HG03378 (cell line): ENCODE measurements around the gene CFAP251.

Source experiments
- ATAC-seq: cut with Tn5 transposase; IDR thresholded peaks from one replicate; pipeline ENCODE4 v1.9.1; 2021; ENCODE audit warnings: mild to moderate bottlenecking, moderate library complexity; ENCODE audit not compliant: unreplicated experiment

Gene CFAP251

DNA sequence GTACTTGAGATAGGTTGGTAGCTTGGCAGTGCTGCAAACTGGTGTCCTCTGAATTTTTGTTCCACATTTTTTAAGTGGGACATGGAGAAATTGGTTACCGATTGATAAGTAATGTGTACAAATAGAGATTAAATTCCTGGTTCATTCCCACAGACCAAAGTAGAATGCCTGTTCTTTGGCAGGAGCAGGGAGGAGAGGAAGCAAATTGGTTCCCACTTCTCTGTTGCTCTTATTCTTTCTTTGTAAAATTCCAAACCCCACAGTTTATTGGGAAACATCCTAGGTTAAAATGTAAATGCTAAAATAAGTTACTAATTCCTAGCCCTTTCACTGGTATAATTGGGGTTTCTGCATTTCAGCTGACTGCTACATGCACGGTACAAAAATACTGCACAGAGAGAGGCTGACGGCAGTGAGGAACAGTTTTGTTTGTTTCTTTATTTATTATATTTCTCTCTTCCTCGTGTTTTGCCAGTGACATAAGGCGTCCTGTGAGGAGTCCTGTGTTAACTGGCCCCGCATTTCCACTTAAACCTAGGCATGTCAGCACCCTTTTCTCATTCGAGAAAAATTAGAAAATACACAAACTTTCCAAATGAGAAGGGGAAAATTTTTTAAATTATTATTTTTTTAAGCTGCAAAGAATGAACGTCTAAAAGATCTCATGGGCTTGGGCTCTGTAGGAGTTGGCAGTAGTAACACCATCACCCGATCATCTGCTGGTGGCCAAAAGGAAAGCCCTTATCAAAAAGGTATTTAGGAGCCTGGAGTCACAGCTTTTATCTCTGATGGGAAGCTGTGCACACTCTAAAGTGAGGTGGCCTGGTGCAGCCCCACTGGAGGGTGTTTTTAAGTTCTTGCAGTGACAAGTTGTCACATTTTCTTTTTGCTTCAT lies 77.9 kb downstream of the CFAP251 start:
- ATAC-seq, result no peak

GRCh38 chr12:121996945-121997612 lies 78.7 kb downstream of the CFAP251 start:
- no peak for ATAC-seq

- ATAC-seq, result no peak
These were observed 83.2 kb downstream of the CFAP251 start for GRCh38 chr12:122001466-122002209.

DNA sequence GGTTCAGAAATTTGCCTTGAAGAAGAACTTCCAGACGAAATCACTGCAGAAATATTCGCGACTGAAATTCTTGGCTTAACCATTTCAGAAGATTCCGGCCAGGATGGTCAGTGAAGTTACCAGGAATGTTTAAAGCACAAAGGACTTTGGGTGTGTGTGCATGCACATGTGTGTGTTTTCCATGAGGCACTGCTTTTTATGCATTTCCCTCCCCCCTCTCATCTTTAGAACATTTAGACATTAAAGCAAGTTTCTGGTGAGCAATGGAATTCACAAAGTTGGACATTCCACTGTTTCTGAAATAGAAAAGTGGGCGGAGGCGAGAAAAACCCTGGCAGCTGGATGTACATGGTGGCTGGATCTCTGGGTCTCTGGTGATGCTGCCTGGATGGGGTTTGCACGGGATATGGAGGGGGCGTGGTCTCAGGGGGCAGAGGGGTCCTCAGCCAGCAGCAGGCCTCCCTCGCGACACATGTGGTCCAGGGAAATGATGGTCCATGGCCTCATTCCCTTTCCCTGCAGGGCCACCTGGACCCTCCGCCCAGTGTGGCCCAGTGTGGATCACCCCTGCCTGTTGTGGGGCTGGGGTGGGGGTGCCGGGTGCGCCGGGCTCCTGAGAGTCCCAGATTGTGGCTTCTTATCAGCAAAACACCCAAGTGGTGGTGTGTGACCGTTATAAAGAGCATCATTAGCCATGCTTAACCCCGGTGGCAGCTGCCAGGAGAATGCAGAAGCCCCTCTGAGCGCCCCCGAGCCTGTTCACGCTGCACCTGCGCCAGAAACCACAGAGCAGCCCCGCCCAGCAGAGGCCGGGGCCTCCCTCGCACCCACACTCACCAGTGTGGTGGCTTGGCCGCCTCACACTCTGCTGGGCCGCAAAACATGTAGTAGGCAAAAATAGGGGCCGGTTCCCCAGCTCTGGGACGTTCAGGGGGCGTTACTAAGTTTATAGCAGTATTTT lies 85.5 kb downstream of the CFAP251 start:
- ATAC-seq, result no peak

DNA sequence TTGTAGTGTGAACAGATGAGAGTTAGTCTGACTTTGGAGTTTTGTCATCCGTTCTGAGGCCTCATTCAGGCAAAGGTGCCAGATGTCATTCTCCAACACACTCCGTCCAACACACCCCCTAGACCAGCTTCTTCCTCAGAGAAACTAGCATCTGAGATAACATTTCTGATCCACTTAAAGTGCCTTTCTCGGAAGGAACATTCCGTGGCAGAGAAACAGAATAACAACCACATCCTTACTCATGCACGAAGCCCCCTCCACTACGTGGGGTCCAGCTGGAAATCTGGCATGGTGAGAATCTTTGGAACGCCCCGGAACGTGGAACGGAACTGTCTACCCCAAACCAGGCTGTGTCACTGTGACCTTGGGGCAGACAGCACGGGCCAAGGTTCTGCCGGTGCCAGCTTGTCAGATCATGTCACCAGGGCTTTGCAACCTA lies 86.3 kb downstream of the CFAP251 start:
- ATAC-seq, result no peak

- no peak for ATAC-seq
These were observed 86.9 kb downstream of the CFAP251 start for GRCh38 chr12:122005252-122005776.

DNA sequence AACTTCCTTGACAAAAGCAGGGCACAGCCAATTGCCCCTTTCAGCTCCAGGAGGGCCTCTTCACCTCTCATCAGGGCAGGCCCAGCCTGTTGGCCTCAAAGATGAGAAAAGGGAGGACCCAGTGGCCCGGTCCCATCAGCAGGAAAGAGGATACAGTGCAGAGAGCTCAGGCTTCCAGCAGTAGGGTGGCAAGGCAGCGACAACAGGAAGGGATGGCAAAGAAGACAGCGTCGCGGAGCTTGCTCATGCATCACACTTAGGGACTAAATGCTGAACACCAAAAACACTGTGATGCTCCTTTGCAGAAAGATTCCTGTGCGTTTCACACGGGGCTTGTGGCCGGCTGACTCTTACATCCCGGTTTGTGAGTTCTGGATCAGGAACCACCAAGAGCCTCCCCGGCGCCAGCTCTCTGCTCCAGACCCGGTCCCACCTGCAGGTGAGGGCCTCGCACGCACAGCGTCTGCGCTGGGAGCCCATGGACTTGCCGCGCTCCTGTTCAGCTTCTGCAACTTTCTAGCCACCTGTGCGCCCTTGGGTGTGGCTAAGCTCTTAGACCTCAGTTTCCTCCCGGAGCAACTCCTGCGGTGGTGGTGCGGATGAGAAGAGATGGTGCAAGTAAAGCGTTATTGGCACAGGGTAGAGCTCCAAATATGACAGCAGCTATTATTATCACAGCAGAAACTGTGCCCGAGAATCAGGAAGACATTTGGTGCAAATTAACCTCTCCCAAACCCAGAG lies 88.0 kb downstream of the CFAP251 start:
- ATAC-seq, result no peak

DNA sequence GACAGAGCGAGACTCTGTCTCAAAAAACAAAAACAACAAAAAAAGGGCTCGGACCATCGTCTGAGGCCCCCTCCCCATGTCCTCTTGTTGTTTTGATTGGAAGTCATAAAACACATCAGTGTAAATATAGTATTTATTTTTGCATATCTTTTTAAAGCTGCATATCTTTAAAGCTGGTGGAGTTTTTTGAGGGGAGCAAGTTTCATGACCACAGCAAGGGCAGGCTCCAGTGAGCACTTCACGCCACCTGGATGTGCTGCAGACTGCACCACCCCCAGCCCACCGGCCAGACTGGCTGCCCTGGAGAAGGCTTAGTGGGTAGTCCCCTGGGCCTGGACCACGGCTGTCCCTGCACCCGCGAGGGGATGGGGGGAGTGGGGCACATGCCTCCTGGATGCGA lies 91.3 kb downstream of the CFAP251 start:
- no peak for ATAC-seq

GRCh38 chr12:122012184-122012583 lies 93.8 kb downstream of the CFAP251 start:
- no peak for ATAC-seq

GRCh38 chr12:122013136-122013535 lies 94.7 kb downstream of the CFAP251 start:
- no peak for ATAC-seq

DNA sequence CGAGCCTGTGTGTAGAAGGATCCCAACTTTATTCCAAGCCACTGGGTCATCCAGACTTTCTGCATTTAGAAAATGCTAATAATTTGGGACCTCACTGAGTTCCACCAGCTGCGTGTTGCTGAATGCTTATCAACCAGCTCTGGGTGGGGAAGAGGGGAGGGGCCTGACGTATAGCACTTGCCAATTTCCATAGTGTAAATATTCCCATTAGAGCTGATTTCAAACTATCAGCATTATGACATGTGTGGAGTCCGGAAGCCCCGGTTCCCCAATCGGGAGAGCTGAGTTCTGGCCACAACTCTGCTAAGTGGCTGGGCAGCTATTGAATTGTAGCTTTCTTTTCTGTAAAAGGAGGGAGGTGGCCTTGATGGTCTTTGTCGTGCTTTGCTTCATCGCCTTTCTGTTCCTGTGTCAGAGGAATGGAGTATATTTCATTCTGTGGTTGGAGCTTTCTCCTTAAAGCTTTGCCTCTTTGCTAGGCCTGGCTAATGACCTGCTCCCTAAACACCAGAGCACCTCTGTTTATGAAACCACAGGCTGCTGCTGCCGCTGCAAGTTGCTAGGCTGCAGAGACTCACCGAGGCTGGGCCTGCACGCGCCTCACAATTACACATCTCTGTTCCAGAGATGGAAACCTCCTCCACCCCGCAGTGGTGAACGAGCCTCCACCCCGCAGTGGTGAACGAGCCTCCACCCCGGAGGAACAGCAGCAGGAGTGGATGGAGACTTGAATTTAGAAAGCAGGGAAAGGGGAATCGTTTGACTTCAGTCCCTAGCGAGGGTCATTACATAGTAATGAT lies 95.6 kb downstream of the CFAP251 start:
- no peak for ATAC-seq

- no peak for ATAC-seq
These were observed 96.4 kb downstream of the CFAP251 start for GRCh38 chr12:122014781-122015180.

- ATAC-seq, result no peak
These were observed 100.1 kb downstream of the CFAP251 start for GRCh38 chr12:122018457-122018856.

DNA sequence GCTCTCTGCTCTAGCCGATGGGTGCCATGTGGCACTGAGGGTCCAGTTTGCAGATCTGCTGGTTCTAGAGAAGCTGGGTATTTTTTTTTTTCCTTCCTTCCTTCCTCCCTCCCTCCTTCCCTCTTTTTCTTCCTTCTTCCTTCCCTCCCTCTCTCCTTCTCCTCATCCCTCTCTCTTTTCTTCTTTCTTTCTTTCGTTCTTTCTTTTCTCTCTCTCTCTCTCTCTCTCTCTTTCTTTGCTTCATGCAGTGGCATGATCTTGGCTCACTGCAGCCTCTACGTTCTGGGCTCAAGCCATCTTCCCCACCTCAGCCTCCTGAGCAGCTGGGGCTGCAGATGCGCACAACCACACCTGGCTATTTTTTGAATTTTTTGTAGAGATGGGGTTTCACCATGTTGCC lies 100.5 kb downstream of the CFAP251 start:
- ATAC-seq, result no peak

GRCh38 chr12:122020795-122021192 lies 102.4 kb downstream of the CFAP251 start:
- no peak for ATAC-seq

GRCh38 chr12:122021193-122021821 lies 102.9 kb downstream of the CFAP251 start:
- no peak for ATAC-seq

GRCh38 chr12:122021822-122022392 lies 103.5 kb downstream of the CFAP251 start, which contains the start of gene BCL7A:
Gene BCL7A, plus strand, starts transcription at chr12:122021884. Its CDS starts 208 bp downstream, at chr12:122022092.
- no peak for ATAC-seq
